Fibroblast of skin of scalp (primary cell): ENCODE data around the gene SMTNL1. TPM values are rescaled to one million over a fixed set of nuclear protein-coding genes. Genes with fewer than 3 reads are reported as not detected.

Source experiments
- DNase-seq: peaks from one replicate; pipeline ENCODE4 v3.0.0-alpha.2; 2013
- polyA plus RNA-seq, 2 experiments: library from polyadenylated mRNA; unstranded; fragments of 120-200 nt; gene quantifications; one replicate each; pipeline ENCODE4 v1.2.1, GENCODE V29; 2013; ENCODE audit not compliant: insufficient read length in 2 of 2

The SMTNL1 gene, protein sequence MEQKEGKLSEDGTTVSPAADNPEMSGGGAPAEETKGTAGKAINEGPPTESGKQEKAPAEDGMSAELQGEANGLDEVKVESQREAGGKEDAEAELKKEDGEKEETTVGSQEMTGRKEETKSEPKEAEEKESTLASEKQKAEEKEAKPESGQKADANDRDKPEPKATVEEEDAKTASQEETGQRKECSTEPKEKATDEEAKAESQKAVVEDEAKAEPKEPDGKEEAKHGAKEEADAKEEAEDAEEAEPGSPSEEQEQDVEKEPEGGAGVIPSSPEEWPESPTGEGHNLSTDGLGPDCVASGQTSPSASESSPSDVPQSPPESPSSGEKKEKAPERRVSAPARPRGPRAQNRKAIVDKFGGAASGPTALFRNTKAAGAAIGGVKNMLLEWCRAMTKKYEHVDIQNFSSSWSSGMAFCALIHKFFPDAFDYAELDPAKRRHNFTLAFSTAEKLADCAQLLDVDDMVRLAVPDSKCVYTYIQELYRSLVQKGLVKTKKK
- polyA plus RNA-seq (2013, experiment 1 of 2; ENCODE audit: insufficient read length) = 0.58 TPM
- 4.3 TPM for polyA plus RNA-seq (2013, experiment 2 of 2; ENCODE audit: insufficient read length)

DNA sequence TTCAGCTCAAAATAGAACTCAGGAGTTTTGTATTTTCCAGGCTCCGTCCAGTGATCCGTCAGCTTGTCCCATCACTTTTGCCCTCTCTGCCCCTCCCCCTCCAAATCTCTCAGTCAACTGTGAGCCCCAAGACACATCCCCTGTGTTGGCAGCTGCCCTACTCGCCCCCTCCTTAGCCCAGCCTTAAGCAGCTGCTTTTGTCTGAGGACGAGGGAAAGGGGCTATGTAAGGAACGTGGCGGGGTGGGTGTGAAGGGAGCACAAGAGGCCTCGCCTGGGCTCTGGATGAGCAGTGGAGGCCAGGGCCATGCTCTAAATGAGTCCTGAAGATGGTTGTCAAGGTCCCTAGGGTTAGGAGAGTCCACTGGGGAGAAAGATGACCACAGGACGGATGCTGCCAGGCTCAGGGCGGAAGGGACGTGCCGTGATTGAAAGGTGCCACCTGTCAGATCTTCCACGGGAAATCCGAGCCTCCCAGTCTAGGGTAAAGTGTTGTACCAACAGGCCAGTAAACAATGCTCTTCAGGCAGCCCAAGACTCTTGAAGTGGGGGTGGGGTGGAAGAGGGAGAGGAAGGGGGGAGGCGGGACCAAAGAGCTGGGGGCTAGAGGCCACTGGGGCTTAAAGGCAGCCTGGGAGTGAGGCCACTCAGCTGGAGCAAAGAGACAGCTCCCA lies at the start of gene SMTNL1:
SMTNL1 (plus strand) TSS at position 649 of the 673 bp plus-strand sequence. CDS start 5,048 bp downstream, outside the sequence.
- DNase-seq = no peak

GRCh38 chr11:57487920-57488659 lies 49.3 kb upstream of the SMTNL1 start:
- DNase-seq = no peak

DNA sequence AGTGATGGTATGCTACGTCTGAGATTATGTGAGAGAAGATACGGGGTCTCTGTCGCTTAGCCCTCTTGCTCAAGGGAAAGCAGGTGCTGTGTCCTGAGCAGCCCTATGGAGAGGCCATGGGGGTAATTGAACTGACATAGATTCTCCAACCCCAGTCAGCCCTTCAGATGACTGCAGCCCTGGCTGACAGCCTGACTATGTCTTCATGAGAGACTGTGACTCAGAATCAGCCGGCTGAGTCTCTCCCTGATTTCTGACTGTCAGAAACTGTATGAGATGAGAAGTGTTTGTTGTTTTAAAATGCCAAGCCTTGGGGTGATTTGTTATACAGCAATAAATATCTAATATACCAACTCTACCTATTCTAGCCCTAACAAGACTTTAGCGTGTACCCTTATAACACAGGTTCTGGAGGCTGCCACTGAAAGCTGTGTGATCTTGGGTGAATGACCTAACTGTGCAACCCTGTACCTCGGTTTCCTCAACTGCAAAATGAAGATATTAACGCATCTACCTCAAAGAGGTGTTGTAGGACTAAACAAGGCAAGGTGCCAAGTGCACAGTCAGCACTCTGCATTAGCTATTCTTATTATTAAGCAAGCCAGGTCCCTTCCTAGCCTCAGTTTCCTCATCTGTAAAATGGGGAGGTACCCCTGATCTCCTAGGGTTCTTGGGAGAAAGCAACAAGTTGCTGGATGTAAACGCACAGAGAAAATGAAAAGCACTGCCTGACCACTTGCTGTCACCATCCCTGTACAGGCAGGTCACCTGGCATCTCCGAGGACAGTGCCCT lies 46.7 kb upstream of the SMTNL1 start:
- DNase-seq = no peak

DNA sequence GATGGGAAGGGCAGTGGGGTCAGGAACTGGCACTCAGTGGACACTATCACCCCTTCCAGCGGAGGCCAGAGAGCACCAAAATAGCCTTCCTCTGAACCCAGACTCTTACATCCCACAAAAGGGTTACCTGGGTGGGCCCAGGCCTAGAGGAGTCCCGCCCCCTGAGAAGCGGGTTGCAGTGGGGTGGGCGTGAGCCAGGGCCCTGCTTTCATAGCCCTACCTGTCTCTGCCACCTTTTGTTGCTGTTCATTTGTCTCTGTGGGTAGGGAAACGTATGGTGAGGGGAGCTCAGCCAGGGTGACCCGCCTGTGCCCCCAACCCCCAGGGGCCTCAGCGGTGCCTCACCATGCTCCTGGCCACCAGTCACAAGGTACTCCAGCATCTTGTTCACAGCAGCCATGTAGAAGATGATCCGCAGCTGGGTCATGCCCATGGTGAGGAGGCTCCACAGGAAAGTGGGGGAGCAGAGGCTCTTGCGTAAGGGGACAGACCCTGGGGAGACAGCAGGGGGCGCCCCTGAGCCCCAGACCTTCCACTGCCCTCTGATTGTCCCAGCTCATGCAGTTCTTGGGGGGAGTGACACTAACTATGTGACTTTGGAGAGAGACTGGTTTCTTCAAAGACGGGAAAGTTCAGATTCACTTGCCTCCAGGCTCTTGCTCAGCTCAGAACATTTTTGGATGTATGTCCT lies 45.9 kb upstream of the SMTNL1 start:
- DNase-seq = peak; percentile 38

DNA sequence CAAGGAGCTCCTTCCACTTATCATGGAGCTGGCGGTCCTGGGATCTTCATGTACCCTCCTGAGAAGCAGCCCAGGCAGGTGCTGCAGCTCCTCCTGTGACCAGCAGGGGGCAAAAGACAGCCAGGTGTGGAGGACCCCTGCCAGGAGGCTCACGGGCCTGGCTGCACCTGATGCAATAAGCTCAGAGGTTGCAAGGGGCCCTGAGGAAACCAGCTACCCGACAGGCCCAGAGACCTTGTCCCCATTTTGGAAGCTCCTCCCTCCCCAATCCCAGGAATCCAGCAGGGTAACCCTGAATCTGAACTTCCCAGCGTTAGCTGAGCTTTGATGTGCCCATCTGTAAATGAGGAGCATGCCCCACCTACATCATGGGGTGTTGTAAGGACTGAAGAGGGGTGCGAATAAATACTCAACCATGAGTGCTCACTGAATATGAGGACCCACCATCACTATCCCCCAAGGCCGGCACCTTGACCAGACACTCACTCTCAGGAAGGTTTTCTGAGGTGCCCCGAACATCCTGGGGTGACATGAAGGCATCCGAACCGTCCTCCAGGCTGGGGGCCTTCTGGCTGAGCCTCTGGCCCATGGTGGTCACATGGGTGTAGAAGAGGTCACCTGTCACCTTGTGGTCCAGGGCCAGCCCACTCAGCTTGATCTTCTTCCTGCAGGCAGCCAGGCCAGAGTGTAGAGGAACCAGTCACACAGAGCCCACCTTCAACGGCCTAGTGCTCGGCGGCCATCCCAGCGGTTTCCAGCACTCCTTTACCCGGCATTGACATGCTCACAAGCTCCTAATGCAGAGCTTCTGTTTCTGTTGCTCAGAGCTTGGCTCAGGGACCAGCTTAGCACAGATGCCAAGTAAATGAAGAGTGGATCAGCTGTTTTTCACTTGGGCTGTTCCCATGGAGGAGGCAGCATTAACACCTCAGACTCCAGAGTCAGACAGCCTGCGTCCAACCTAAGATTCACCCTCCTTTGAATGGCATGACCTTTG lies 43.6 kb upstream of the SMTNL1 start:
- peak; percentile 32 for DNase-seq

DNA sequence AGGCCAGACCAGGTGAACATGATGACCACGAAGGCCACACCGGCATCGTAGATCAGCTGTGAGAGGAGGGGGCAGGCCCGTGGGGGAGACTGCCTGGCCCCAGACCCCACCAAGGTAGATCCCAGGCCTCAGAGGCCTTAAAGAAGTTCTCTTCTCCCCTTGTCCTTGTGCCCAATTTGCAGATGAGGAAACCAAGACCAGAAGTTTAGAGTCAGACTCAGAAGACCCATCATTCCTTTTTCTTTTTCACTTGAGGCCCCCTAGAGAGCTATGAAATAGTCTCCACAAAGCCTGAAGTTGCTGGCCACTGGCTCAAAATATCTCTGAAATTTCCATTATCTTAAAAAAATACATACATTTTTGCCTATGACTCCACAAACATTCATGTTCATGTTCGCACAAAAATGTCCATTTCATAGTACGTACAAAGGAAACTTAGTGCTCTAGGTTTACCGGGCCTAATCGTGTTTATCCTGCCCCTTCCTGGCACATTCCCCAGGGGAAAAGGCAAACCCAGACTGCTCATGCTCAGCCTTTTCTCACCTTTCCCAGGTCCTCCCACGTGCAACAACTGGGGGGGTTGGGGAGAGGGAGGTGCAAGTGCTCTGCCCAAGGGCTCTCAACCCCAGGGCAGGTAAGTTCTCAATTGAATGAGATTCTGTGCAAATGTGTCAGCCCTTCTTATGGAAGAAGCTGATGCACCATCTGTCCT lies 41.1 kb upstream of the SMTNL1 start:
- DNase-seq = no peak

GRCh38 chr11:57497303-57498247 lies 39.8 kb upstream of the SMTNL1 start:
- DNase-seq = no peak

- no peak for DNase-seq
Observed at GRCh38 chr11:57498540-57498939, 38.9 kb upstream of the SMTNL1 start.

DNA sequence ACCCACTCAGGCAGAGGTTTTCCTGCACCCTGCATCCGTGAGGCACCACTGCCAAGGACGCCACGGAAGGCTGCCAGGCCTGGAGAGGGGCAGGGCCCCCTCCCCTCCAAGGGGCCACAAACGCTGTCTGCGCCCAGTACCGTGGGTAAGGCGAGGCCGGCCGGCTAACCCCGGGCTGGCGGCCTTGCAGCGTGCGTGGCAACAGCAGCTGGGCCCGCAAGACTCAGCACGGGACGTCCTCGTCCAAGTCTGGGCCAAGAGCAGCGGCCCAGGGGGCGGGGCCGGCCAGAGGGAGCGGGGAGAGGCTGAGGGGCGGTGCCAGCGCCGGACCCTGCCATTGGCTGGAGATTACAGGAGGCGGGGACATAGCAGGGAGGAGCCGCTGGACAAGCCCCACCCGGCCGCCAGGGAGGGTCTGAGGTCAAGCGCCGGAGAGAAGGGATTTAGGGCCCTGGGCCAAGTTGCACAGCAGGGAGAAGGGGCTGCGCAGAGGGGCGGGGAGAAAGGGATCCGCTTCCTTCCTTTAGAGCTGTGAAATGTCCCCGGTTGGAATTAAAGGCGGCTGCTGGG lies 37.9 kb upstream of the SMTNL1 start:
- peak; percentile 89 for DNase-seq

- DNase-seq = no peak
Observed at GRCh38 chr11:57499983-57500461, 37.4 kb upstream of the SMTNL1 start.

- DNase-seq = no peak
Observed at GRCh38 chr11:57500515-57500914, 36.9 kb upstream of the SMTNL1 start.

DNA sequence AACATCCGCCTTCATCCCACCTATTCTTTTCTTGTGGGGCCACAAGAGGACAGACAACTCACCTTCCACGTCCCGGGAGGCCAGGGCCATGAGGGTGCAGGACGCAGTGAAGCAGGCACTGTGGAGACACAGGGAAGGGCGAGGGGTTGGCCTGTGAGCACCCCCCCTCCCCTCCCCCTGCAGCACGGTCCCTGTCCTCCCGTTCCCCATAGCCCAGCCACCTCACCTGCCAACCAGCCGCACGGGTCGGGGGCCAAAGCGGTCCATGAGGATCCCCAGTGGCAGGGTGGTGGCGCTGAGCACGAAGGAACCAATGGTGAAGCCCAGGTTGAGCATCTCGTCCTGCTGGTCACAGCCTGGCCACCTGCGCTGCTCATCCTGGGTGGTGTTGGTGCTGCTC lies 36.5 kb upstream of the SMTNL1 start:
- no peak for DNase-seq

GRCh38 chr11:57501953-57502352 lies 35.4 kb upstream of the SMTNL1 start:
- no peak for DNase-seq

DNA sequence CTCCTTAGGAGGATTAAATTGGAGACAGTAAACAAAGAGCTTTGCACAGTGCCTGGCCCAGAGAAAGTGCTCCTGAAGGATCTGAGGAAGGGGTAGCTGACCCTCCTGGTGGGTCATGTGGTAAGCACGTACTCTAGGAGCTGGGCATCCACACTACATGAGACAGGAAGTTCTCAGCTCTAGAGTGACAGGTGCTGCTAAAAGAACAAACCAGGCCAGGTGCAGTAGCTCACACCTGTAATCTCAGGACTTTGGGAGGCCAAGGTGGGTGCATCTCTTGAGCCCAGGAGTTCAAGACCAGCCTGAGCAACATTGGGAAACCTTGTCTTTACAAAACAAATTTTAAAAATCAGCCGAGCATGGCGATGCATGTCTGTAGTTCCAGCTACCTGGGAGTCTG lies 35.0 kb upstream of the SMTNL1 start:
- no peak for DNase-seq

DNA sequence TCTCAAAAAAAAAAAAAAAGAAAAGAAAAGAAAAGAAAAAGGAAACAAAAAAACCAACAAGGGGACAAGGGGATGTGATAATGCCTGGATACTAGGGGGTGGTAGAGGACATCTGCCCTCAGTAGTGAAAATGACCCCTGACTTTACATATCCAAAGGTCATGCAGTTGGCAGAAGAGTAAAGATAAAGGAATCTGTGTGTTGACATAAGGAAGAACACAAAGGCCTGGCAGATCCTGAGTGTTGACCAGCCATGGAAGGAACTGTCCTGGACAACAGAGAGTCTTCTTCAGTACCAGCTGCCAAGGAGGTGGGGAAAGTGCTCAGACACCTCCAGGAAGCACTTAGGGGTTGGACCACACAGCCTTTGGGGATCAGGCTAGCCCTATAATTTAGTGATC lies 34.5 kb upstream of the SMTNL1 start:
- DNase-seq = no peak

- DNase-seq = no peak
Observed at GRCh38 chr11:57504511-57504910, 32.9 kb upstream of the SMTNL1 start.

DNA sequence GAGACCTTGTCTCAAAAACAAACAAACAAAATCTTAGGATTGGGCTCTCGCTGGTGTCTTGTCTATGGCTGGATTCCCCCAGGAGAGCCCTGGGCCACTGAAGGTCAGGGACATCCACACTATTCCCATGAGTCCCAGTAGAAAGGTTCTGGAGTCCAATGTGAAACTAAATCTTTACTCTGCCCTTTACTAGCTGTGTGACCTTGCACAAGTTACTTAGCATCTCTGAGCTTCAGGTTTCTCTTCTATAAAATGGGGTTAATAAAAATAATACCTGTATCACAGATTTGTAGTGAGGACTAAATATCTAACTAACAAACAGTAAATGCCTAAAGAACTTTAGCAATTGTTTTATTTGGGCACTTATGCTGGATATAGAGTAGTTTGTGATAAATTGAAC lies 30.9 kb upstream of the SMTNL1 start:
- no peak for DNase-seq
